RWPE2 (cell line): Measurements from ENCODE around the gene PAF1.

Experiments
- ATAC-seq: fragments of 200-7000 bp; cut with Tn5 transposase; 3 replicates; pipeline ENCODE4 v1.9.1; 2021; ENCODE audit warnings: low read depth
- DNase-seq: peaks from one replicate; pipeline ENCODE4 v3.0.0-alpha.2; 2020; ENCODE audit warnings: low spot score
- H3K27ac ChIP-seq: fragments of 450-650 bp; 2 replicates; pipeline ENCODE4 v1.5.1; 2017; ENCODE audit warnings: mild to moderate bottlenecking; ENCODE audit not compliant: poor library complexity, severe bottlenecking
- H3K27me3 ChIP-seq: fragments of 250-450 bp; sonication (Bioruptor Pico); 2 replicates; pipeline ENCODE4 v1.5.1; 2021; ENCODE audit warnings: mild to moderate bottlenecking, moderate library complexity; ENCODE audit not compliant: insufficient read depth, poor library complexity, severe bottlenecking
- H3K36me3 ChIP-seq: fragments of 250-450 bp; sonication (Bioruptor Pico); 2 replicates; pipeline ENCODE4 v1.5.1; 2020; ENCODE audit warnings: low read depth, mild to moderate bottlenecking, moderate library complexity
- H3K4me1 ChIP-seq: fragments of 250-450 bp; sonication (Bioruptor Pico); 2 replicates; pipeline ENCODE4 v1.5.1; 2021; ENCODE audit warnings: mild to moderate bottlenecking, moderate library complexity; ENCODE audit not compliant: insufficient read depth, poor library complexity, severe bottlenecking
- H3K4me3 ChIP-seq: fragments of 250-450 bp; sonication (Bioruptor Pico); 2 replicates; pipeline ENCODE4 v1.5.1; 2021; ENCODE audit warnings: mild to moderate bottlenecking, moderate library complexity; ENCODE audit not compliant: severe bottlenecking
- H3K9me3 ChIP-seq: fragments of 250-450 bp; sonication (Bioruptor Pico); 2 replicates; pipeline ENCODE4 v1.5.1; 2021; ENCODE audit warnings: mild to moderate bottlenecking, moderate library complexity; ENCODE audit not compliant: severe bottlenecking
- CTCF ChIP-seq: fragments of 450-650 bp; IDR thresholded peaks from one replicate; pipeline ENCODE4 v1.5.1; 2017; ENCODE audit warnings: mild to moderate bottlenecking, moderate library complexity; ENCODE audit not compliant: poor library complexity, severe bottlenecking

The PAF1 gene

GRCh38 chr19:39390751-39391437 is at the start of gene PAF1, which contains the start of gene MED29:
Gene PAF1, minus strand, starts transcription at chr19:39391106. Its CDS starts 242 bp downstream, at chr19:39390864.
Gene MED29, plus strand, starts transcription at chr19:39391378. Its CDS starts 45 bp downstream, at chr19:39391423.
- H3K4me1 ChIP-seq, result peaks cover 3% of the 10 kb centered on the region

GRCh38 chr19:39438270-39438934 is 47.5 kb upstream of the PAF1 start:
- H3K36me3 ChIP-seq, result peaks cover 22% of the 10 kb centered on the region
- peak; percentile 17; the same call in 2 of the 3 replicates for ATAC-seq
- TF ChIP-seq CTCF, result no peak
- no peaks in the 10 kb centered on the region for H3K27me3 ChIP-seq
- DNase-seq, result no peak
- no peak overlapping the region for H3K4me3 ChIP-seq
- H3K27ac ChIP-seq, result peak overlapping the region; percentile 4
- peaks cover 14% of the 10 kb centered on the region for H3K4me1 ChIP-seq
- no peaks in the 10 kb centered on the region for H3K9me3 ChIP-seq

More at GRCh38 chr19:39390751-39391437, at the start of gene PAF1, which contains the start of gene MED29:
- Histone ChIP-seq H3K36me3 (peaks cover 60% of the 10 kb centered on the region), H3K9me3 (no peaks in the 10 kb centered on the region), H3K27ac (peak within 1 kb of the TSS; percentile 73), H3K27me3 (no peaks in the 10 kb centered on the region), H3K4me3 (peak within 1 kb of the TSS; percentile 89)
- TF ChIP-seq CTCF, result peak; percentile 21
- ATAC-seq (peak; percentile 97), DNase-seq (peak; percentile 98)

- Histone ChIP-seq H3K36me3 (peaks cover 38% of the 10 kb centered on the region), H3K4me3 (peak overlapping the region; percentile 89), H3K9me3 (no peaks in the 10 kb centered on the region), H3K27me3 (no peaks in the 10 kb centered on the region), H3K27ac (peak overlapping the region; percentile 72), H3K4me1 (peaks cover 15% of the 10 kb centered on the region)
- DNase-seq, result no peak
- TF ChIP-seq CTCF, result no peak
- ATAC-seq, result no peak
Measured at GRCh38 chr19:39436350-39436716, 45.4 kb upstream of the PAF1 start.

GRCh38 chr19:39435499-39436349 is 44.8 kb upstream of the PAF1 start, which contains the start of gene RPS16:
Gene RPS16, minus strand, starts transcription at chr19:39435949. Its CDS starts 54 bp downstream, at chr19:39435895.
- peak; percentile 98 for DNase-seq
- peak within 1 kb of the TSS; percentile 72 for H3K27ac ChIP-seq
- H3K9me3 ChIP-seq, result no peaks in the 10 kb centered on the region
- no peak for TF ChIP-seq CTCF
- H3K4me1 ChIP-seq, result peaks cover 20% of the 10 kb centered on the region
- H3K4me3 ChIP-seq, result peak within 1 kb of the TSS; percentile 89
- peak; percentile 80 for ATAC-seq
- peaks cover 38% of the 10 kb centered on the region for H3K36me3 ChIP-seq
- no peaks in the 10 kb centered on the region for H3K27me3 ChIP-seq
